GM18505 (cell line): ENCODE data around the gene SCN4B.
"Not testable (repeated sequence)": the region's sequence is repeated elsewhere in the genome, so short reads cannot be mapped to it uniquely, and the experiment has no call there.

Source experiments
- ATAC-seq: cut with Tn5 transposase; IDR thresholded peaks from one replicate; pipeline ENCODE4 v1.9.1; 2021; ENCODE audit not compliant: unreplicated experiment
- POLR2A ChIP-seq: IDR thresholded peaks from 4 replicates; pipeline ENCODE4 v1.6.1; 2011; ENCODE audit warnings: borderline replicate concordance; ENCODE audit not compliant: insufficient read depth, insufficient read length; ENCODE audit errors: extremely low read depth

SCN4B gene

DNA sequence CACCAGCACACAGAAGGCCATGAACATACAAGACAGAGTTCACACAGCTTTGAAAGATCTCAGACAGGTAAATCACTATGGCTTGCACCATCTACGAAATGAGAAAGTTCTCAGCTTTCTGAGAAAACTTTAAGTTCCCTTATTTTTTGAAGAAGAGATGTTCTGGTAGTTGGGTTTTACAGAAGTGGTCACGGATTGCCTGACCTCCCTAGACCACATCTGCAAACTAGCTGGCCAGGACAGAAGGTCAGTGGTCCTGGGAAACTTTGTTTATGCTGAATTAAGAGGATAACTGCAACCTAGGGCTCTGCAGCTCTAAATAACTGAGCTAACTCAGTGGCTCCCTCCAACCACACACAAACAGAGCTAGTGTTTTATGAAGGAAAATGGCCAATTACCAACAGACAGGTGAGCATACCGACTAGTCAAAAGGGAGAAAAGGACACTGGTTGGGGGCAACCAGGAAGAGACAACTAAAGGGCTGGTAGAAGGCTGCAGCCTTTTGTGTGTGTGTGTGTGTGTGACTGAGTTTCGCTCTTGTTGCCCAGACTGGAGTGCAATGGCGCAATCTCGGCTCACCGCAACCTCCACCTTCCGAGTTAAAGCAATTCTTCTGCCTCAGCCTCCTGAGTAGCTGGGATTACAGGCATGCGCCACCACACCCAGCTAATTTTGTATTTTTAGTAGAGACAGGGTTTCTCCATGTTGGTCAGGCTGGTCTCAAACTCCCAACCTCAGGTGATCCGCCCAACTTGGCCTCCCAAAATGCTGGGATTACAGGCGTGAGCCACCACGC is 32.4 kb upstream of the SCN4B start:
- no peak for TF ChIP-seq POLR2A
- no peak for ATAC-seq

- ATAC-seq: not testable (repeated sequence)
Observed at GRCh38 chr11:118183691-118184090, 31.1 kb upstream of the SCN4B start.

- TF ChIP-seq POLR2A: no peak
- ATAC-seq: no peak
Observed at GRCh38 chr11:118180300-118180703, 27.7 kb upstream of the SCN4B start.

DNA sequence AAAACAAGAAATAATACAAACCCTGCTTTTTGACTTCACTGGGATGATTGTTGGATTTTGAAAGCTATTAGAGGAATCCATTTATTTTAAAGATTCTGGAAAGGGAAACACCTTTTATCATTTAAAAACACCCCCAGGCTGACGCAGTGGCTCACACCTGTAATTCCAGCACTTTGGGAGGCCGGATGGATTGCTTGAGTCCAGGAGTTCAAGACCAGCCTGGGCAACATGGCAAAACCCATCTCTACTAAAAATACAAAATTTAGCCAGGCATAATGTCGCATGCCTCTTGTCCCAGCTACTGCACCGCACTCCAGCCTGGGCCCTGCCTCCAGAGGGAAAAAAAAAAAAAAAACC is 24.1 kb upstream of the SCN4B start:
- no peak for TF ChIP-seq POLR2A
- ATAC-seq: no peak

- ATAC-seq: no peak
- no peak for TF ChIP-seq POLR2A
Observed at GRCh38 chr11:118175993-118176777, 23.6 kb upstream of the SCN4B start, which contains the start of gene SCN2B. Gene SCN2B, minus strand, starts transcription at chr11:118176639. Its CDS starts 208 bp downstream, at chr11:118176431.

DNA sequence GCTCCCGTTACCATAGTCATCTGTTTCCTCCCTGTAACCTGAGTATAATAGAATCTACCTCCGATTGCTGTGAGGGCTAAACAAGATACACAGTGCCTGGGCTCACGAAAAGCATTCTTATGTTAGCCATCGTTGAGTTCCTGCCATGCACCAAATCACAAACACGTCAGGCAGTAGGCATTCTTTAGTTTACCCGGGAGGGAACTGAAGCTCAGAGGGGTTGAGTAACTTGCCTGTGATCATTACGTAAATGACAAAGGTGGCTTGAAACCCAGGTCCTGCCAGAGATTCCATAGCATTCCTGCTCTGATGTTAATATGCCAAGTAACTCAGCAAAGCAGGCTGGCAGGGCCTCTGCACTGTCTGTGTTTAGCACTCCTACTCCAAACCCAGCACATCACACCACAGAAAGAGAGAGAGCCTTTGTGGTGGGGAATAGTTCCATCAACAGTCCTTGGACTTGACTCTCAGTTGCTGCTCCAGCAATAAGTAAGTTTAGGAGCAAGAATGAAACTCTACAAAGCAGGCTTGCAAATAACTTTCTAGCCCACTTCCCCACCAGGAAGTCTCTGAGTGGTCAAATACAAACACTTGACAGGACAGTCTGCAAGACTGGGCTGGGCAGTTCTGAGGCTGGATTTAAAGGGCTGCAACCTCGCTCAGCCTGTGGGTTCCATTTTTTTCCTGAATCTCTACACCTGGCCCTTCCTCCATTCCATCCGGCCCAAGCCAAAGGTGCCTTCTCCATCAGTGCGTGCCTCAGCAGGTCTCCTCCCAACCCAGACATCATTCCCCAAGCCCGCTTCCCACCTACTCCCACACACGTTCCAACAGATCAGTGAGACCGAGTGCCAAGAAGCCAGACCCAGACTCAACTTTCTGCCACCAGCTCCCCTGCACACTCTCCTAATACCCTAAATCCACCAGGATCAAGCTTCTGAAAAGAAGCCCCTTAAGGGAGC is 22.7 kb upstream of the SCN4B start:
- TF ChIP-seq POLR2A: no peak
- no peak for ATAC-seq

- ATAC-seq: no peak
Observed at GRCh38 chr11:118174006-118174567, 21.5 kb upstream of the SCN4B start.

DNA sequence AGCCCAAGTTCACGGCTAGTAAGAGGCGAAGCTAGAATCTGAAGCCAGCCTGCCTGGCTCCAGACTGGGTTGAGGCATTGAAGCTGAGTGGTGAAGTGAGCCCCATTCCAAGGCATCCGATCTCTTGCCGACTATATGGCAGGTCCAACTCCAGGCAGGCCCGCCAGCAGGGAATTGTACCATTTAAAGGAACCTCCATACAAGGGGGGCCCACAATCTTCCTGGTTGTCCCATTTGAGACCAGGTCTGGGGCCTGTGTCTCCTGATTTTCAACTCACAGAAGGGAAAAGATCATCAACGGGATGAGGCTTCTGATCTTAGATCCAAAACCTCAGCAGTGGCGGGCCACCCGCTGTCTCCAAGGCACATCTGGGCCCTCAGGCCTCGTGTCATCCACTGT is 19.7 kb upstream of the SCN4B start:
- no peak for ATAC-seq
- no peak for TF ChIP-seq POLR2A

More at GRCh38 chr11:118174006-118174567, 21.5 kb upstream of the SCN4B start:
- no peak for TF ChIP-seq POLR2A

GRCh38 chr11:118171269-118172062 is 18.8 kb upstream of the SCN4B start:
- no peak for ATAC-seq
- no peak for TF ChIP-seq POLR2A

- ATAC-seq: no peak
- no peak for TF ChIP-seq POLR2A
Observed at GRCh38 chr11:118170882-118171268, 18.3 kb upstream of the SCN4B start.

GRCh38 chr11:118170231-118170630 is 17.6 kb upstream of the SCN4B start:
- no peak for ATAC-seq
- TF ChIP-seq POLR2A: no peak
